Endothelial cell of umbilical vein (primary cell): ENCODE data around the gene URAD. TPM values are rescaled to one million over a fixed set of nuclear protein-coding genes. Genes with fewer than 3 reads are reported as not detected.
"Not testable (repeated sequence)": the region's sequence is repeated elsewhere in the genome, so short reads cannot be mapped to it uniquely, and the experiment has no call there.

Experiments used
- BruUV-seq: library from RNA; stranded (reverse); fragments of 400-500 nt; replicated peaks from 2 replicates; lab custom pipeline; 2021; lab: Mats Ljungman, UMichigan
- CTCF ChIA-PET: fragments of 300-600, 350-600 bp; sonication (Branson Sonifier 250); formaldehyde crosslinking; loops from one replicate; lab custom pipeline; 2021; ENCODE audit warnings: antibody characterized with exemption, inconsistent platforms; lab: Charles Lee
- POLR2A ChIA-PET: fragments of 300-600, 350-600 bp; sonication (Branson Sonifier 250); formaldehyde crosslinking; loops from one replicate; lab custom pipeline; 2021; ENCODE audit warnings: antibody characterized with exemption, inconsistent platforms; lab: Charles Lee
- DNase-seq: peaks from one replicate; pipeline ENCODE4 v3.0.0-alpha.2; 2011; ENCODE audit warnings: low read depth, low spot score
- FAIRE-seq: peaks from 2 replicates; lab custom pipeline; 2011; peaks lifted over from hg19 to GRCh38; lab: Jason Lieb, UNC
- H2AFZ ChIP-seq: 2 replicates; pipeline ENCODE4 v1.6.0; 2012; ENCODE audit warnings: low read depth, low read length, control low read depth, inconsistent platforms
- H3K27ac ChIP-seq: 2 replicates; pipeline ENCODE4 v1.5.1; 2011; ENCODE audit warnings: low read depth, mild to moderate bottlenecking, control low read depth, low read length, moderate library complexity; ENCODE audit not compliant: insufficient read depth
- H3K27me3 ChIP-seq, 2 experiments: 2 replicates each; pipeline versions ENCODE4 v1.6.0 to v1.6.1; 2011; ENCODE audit warnings: low read length in 2 of 2, mixed read lengths in 1 of 2; ENCODE audit not compliant: control insufficient read depth in 2 of 2, insufficient read depth in 2 of 2
- H3K36me3 ChIP-seq, 2 experiments: 2 replicates in 1 of 2; 3 replicates in 1 of 2; pipeline ENCODE4 v1.5.1; 2011; ENCODE audit warnings: low read length in 2 of 2, mild to moderate bottlenecking in 1 of 2, moderate library complexity in 1 of 2; ENCODE audit not compliant: control insufficient read depth in 2 of 2, insufficient read depth in 2 of 2; ENCODE audit errors: extremely low read depth in 1 of 2
- H3K4me1 ChIP-seq: 3 replicates; pipeline ENCODE4 v1.5.1; 2011; ENCODE audit warnings: mild to moderate bottlenecking, low read length; ENCODE audit not compliant: control insufficient read depth, insufficient read depth; ENCODE audit errors: extremely low read depth
- H3K4me2 ChIP-seq: 2 replicates; pipeline ENCODE4 v1.6.1; 2011; ENCODE audit warnings: low read length, control low read depth, mixed read lengths; ENCODE audit not compliant: insufficient read depth
- H3K4me3 ChIP-seq, 3 experiments: fragments of 200-600 bp in 1 of 3; sonication (generic), shearing (Covaris generic) in 1 of 3; replicated peaks in 1 of 3; 2 replicates each; pipeline ENCODE4 v1.5.1; 2011 to 2016; ENCODE audit warnings: control low read depth in 3 of 3, low read length in 3 of 3, mild to moderate bottlenecking in 2 of 3, inconsistent platforms in 1 of 3, low read depth in 1 of 3, moderate library complexity in 1 of 3; ENCODE audit not compliant: insufficient read depth in 1 of 3
- H3K79me2 ChIP-seq: 2 replicates; pipeline ENCODE4 v1.6.0; 2012; ENCODE audit warnings: low read length, inconsistent platforms; ENCODE audit not compliant: control insufficient read depth, insufficient read depth
- H3K9ac ChIP-seq: replicated peaks from 2 replicates; pipeline ENCODE3; 2011; ENCODE audit warnings: low read length, control low read depth; ENCODE audit not compliant: insufficient read depth; ENCODE audit errors: extremely low read depth
- H3K9me1 ChIP-seq: replicated peaks from 3 replicates; pipeline ENCODE4 v1.6.0; 2011; ENCODE audit warnings: mild to moderate bottlenecking, low read length; ENCODE audit not compliant: control insufficient read depth, insufficient read depth; ENCODE audit errors: extremely low read depth
- H3K9me3 ChIP-seq: replicated peaks from 2 replicates; pipeline ENCODE4 v1.5.1; 2012; ENCODE audit warnings: low read length, inconsistent platforms; ENCODE audit not compliant: control insufficient read depth, insufficient read depth
- H4K20me1 ChIP-seq: replicated peaks from 2 replicates; pipeline ENCODE3; 2011; ENCODE audit warnings: mild to moderate bottlenecking, low read length; ENCODE audit not compliant: control insufficient read depth, insufficient read depth; ENCODE audit errors: extremely low read depth
- EZH2 ChIP-seq: IDR thresholded peaks from 2 replicates; pipeline ENCODE4 v1.6.1; 2012; ENCODE audit warnings: borderline replicate concordance, low read depth, mild to moderate bottlenecking, moderate library complexity, low read length, inconsistent platforms; ENCODE audit not compliant: severe bottlenecking
- FOS ChIP-seq: IDR thresholded peaks from 2 replicates; pipeline ENCODE4 v1.6.1; 2011; ENCODE audit warnings: mild to moderate bottlenecking, low read length, moderate library complexity, borderline replicate concordance; ENCODE audit not compliant: insufficient read depth
- GATA2 ChIP-seq: IDR thresholded peaks from 2 replicates; pipeline ENCODE4 v1.7.0; 2011; ENCODE audit warnings: low read depth, mild to moderate bottlenecking, moderate library complexity, mixed read lengths, low read length; ENCODE audit not compliant: insufficient read length, insufficient read depth
- JUN ChIP-seq: IDR thresholded peaks from 2 replicates; pipeline ENCODE4 v1.6.1; 2011; ENCODE audit warnings: borderline replicate concordance, low read depth; ENCODE audit not compliant: insufficient read length, insufficient read depth
- MYC ChIP-seq: IDR thresholded peaks from one replicate; pipeline ENCODE4 v1.6.1; 2011; ENCODE audit warnings: mild to moderate bottlenecking, low read depth, low read length
- POLR2A ChIP-seq: IDR thresholded peaks from 2 replicates; pipeline ENCODE4 v1.6.1; 2012; ENCODE audit warnings: low read depth, mild to moderate bottlenecking, control low read depth, low read length
- POLR2AphosphoS5 ChIP-seq: IDR thresholded peaks from 2 replicates; pipeline ENCODE4 v1.6.1; 2012; ENCODE audit warnings: low read depth, mild to moderate bottlenecking, control low read depth, low read length, moderate library complexity; ENCODE audit not compliant: insufficient read depth
- dilution Hi-C: fragments of 300-500 bp; cut with MboI; formaldehyde crosslinking; loops from one replicate; pipeline ENCODE4 v1.15.0; 2019; ENCODE audit warnings: low sequenced_read_pairs; ENCODE audit not compliant: extremely low pct_ligation_motif_present
- intact Hi-C: fragments of 100-400 bp; cut with micrococcal nuclease; formaldehyde crosslinking; loops from one replicate; pipeline ENCODE4 v1.10.0; 2022
- polyA plus RNA-seq, 4 experiments: library from polyadenylated mRNA; depleted of rRNA in 3 of 4; stranded (reverse) in 3 of 4; unstranded in 1 of 4; fragments of >200 nt; gene quantifications; 2 replicates each; pipeline versions ENCODE4 v1.2.1 to v1.2.3, GENCODE V29; 2011 to 2012; ENCODE audit warnings: missing spikeins in 1 of 4
- total RNA-seq: library from RNA; stranded (reverse); gene quantifications from 2 replicates; pipeline ENCODE4 v1.2.3, GENCODE V29; 2021
- TF ChIP-seq, protein P1 (sequence below), 2 donors: IDR thresholded peaks; 1 replicate in 1 of 2; 2 replicates in 1 of 2; pipeline ENCODE4 v1.5.1; 2011; ENCODE audit warnings: low read length in 2 of 2, mild to moderate bottlenecking in 2 of 2, moderate library complexity in 2 of 2, control low read depth in 1 of 2, inconsistent platforms in 1 of 2, low read depth in 1 of 2; ENCODE audit not compliant: insufficient read depth in 1 of 2; ENCODE audit errors: extremely low read depth in 1 of 2
- TF ChIP-seq, protein P2 (sequence below): IDR thresholded peaks from 2 replicates; pipeline ENCODE4 v1.6.1; 2011; ENCODE audit not compliant: insufficient read depth, insufficient read length

Gene URAD
- total and polyA plus RNA-seq, 2 donors (not counting 3 experiments of a cell fraction or from before 2014, with no cell fraction given), result not detected

DNA sequence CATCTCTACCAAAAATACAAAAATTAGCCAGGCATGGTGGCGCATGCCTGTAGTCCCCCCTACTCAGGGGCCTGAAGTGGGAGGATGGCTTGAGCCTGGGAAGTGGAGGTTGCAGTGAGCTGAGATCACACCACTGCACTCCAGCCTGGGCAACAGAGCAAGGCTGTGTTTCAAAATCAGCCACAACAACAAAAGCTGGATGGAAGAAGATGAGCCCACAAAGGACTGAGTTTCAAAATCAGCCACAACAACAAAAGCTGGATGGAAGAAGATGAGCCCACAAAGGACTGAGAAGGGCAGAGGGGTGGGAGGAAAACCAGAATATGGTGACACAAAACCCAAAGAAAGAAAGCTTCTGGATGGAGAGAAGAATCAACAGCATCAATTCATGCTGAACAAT lies 43.9 kb upstream of the URAD start:
- dilution Hi-C loops, BruUV-seq, H3K79me2 ChIP-seq, H3K9ac ChIP-seq, H3K36me3 ChIP-seq, H3K4me2 ChIP-seq, DNase-seq, H2AFZ ChIP-seq, POLR2A ChIA-PET, H3K27me3 ChIP-seq, H3K27ac ChIP-seq, intact Hi-C loops, H3K9me3 ChIP-seq, H3K4me3 ChIP-seq, CTCF ChIA-PET, FAIRE-seq, H3K4me1 ChIP-seq, H3K9me1 ChIP-seq, H4K20me1 ChIP-seq: not testable (repeated sequence)

DNA sequence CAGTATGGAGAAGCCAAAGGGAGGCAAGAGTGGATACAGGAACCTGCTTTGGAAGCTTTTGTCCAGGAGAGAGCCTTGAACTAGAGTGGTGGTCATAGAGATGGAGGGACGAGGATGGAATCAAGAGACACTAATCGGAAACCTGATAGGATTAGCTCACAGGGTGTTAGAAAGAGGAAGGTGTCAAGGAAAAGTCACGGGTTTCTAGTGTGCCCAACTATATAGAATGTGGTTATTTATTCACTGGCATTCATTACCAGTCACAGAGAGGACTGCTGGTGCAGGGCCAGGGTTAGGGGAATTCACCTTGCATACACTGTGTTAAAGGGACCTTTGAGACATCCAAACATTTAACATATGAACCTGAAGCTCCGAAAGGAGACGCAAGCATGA lies 43.4 kb upstream of the URAD start:
- Histone ChIP-seq H3K9ac (no peak overlapping the region), H3K9me1 (no peaks in the 10 kb centered on the region), H4K20me1 (no peaks in the 10 kb centered on the region), H3K27ac (no peak overlapping the region), H3K4me1 (no peaks in the 10 kb centered on the region), H3K79me2 (no peaks in the 10 kb centered on the region), H3K4me2 (no peak overlapping the region), H2AFZ (no peak overlapping the region), H3K4me3 (no peak overlapping the region), H3K27me3 (no peaks in the 10 kb centered on the region), H3K9me3 (no peaks in the 10 kb centered on the region), H3K36me3 (no peaks in the 10 kb centered on the region)
- FAIRE-seq (no peak), DNase-seq (no peak)
- dilution Hi-C loops (no loop called here), intact Hi-C loops (no loop called here)
- no TSS peak for BruUV-seq
- TF ChIP-seq EZH2, result no peak
- TF ChIP-seq, protein P1, sequence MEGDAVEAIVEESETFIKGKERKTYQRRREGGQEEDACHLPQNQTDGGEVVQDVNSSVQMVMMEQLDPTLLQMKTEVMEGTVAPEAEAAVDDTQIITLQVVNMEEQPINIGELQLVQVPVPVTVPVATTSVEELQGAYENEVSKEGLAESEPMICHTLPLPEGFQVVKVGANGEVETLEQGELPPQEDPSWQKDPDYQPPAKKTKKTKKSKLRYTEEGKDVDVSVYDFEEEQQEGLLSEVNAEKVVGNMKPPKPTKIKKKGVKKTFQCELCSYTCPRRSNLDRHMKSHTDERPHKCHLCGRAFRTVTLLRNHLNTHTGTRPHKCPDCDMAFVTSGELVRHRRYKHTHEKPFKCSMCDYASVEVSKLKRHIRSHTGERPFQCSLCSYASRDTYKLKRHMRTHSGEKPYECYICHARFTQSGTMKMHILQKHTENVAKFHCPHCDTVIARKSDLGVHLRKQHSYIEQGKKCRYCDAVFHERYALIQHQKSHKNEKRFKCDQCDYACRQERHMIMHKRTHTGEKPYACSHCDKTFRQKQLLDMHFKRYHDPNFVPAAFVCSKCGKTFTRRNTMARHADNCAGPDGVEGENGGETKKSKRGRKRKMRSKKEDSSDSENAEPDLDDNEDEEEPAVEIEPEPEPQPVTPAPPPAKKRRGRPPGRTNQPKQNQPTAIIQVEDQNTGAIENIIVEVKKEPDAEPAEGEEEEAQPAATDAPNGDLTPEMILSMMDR (IDR thresholded peaks at IDR 0.05; ENCODE audit: extremely low read depth in 1 of 2, insufficient read depth in 1 of 2, low read depth in 1 of 2, low read length in 2 of 2), result no peak
- TF ChIP-seq POLR2A, result no peak
- TF ChIP-seq MYC, result no peak
- TF ChIP-seq POLR2AphosphoS5, result no peak
- no peak for TF ChIP-seq GATA2
- TF ChIP-seq, protein P2, sequence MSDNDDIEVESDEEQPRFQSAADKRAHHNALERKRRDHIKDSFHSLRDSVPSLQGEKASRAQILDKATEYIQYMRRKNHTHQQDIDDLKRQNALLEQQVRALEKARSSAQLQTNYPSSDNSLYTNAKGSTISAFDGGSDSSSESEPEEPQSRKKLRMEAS, result no peak
- no peak for TF ChIP-seq JUN
- no peak for TF ChIP-seq FOS
- ChIA-PET POLR2A (no interaction called here), CTCF (no interaction called here)
